GM18858 (cell line): ENCODE results near the gene EPS8L3.
"Not testable (repeated sequence)": the region's sequence is repeated elsewhere in the genome, so short reads cannot be mapped to it uniquely, and the experiment has no call there.

Source experiments
- ATAC-seq: cut with Tn5 transposase; IDR thresholded peaks from one replicate; pipeline ENCODE4 v1.9.1; 2021; ENCODE audit not compliant: unreplicated experiment

Gene EPS8L3, protein sequence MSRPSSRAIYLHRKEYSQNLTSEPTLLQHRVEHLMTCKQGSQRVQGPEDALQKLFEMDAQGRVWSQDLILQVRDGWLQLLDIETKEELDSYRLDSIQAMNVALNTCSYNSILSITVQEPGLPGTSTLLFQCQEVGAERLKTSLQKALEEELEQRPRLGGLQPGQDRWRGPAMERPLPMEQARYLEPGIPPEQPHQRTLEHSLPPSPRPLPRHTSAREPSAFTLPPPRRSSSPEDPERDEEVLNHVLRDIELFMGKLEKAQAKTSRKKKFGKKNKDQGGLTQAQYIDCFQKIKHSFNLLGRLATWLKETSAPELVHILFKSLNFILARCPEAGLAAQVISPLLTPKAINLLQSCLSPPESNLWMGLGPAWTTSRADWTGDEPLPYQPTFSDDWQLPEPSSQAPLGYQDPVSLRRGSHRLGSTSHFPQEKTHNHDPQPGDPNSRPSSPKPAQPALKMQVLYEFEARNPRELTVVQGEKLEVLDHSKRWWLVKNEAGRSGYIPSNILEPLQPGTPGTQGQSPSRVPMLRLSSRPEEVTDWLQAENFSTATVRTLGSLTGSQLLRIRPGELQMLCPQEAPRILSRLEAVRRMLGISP

DNA sequence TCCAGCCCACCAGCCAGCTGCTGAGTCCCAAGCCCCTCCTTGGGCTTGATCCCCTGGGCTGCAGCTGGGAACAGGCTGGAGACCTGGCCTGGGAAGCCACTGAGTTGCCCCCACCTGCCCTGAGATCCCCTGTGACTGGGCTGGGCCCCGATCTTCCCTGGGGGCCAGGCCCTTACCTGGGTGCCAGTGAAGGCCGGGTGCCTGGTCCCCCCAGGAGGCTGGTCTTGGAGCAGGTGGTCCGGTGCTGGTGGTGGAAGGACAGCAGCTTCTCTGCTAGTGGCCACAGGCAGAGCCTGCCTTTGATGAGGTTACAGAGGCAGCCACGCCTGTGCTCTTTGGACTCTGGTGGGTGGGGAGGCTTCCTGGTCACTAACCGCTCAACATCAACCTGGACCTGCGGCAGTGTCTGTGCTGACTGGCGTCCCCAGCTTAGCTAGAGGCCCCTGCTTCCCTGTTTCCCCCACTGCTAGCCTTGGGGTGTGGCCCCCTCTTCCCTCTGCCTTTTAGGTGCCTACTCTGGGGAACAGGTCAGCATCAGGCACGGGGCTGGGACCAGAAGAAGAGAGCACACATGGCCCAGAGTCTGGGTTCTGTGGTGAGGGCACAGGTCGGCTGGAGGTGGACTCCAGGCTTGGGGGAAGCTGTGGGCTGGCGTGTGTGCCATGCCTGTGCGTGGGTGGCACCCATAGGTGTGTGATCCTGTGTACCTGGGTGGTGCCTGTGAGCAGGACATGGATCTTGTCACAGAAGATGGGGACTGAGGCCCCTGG, at the start of gene EPS8L3:
EPS8L3 (minus strand) TSS at position 278 of the 770 bp plus-strand sequence. CDS start 2,174 bp downstream, outside the sequence.
- ATAC-seq = no peak

DNA sequence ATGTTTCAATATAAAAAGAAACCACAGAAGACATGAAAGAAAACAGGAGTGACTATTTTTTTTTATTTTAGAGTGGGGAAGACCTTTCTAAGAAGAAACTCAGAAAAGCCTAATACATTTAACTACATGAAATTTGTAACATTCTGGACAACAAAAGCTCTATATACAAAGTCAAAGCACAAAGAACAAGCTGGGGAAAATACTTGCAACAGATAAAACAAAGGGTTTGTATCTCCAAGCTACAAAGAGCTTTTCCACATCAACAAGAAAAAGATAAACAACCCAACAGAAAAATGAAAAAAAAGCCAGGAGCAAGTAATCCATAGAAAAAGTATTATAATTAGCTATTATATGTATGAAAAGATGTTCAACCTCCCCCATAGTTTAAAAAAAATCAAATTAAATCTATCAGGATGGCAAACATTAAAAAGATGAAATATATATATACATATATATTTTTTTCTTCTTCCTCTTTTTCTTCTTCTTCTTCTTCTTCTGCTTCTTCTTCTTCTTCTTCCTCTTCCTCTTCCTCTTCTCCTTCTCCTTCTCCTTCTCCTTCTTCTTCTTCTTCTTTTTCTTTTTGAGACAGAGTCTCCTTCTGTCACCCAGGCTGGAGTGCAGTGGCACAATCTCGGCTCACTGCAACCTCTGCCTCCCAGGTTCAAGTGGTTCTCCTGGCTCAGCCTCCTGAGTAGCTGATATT, 49.1 kb upstream of the EPS8L3 start:
- no peak for ATAC-seq

DNA sequence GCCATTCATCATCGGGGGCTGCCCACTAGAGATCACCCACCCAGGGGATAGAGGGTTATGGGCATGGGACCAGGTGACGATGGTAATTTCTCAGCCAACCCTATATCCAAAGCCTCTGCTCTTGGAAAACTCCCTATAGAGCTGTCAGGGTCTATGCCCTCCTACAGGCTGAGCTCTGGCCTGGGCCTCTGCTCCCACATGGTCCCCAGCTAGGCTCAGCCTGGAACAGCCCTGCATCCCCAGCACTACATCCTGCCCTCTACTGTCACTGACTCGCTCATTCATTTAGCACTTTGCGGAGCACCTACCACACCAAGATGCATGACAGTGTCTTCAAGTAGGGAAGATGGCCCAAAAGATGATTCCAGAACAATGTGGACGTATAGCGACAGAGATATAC, 45.0 kb upstream of the EPS8L3 start:
- ATAC-seq = no peak

DNA sequence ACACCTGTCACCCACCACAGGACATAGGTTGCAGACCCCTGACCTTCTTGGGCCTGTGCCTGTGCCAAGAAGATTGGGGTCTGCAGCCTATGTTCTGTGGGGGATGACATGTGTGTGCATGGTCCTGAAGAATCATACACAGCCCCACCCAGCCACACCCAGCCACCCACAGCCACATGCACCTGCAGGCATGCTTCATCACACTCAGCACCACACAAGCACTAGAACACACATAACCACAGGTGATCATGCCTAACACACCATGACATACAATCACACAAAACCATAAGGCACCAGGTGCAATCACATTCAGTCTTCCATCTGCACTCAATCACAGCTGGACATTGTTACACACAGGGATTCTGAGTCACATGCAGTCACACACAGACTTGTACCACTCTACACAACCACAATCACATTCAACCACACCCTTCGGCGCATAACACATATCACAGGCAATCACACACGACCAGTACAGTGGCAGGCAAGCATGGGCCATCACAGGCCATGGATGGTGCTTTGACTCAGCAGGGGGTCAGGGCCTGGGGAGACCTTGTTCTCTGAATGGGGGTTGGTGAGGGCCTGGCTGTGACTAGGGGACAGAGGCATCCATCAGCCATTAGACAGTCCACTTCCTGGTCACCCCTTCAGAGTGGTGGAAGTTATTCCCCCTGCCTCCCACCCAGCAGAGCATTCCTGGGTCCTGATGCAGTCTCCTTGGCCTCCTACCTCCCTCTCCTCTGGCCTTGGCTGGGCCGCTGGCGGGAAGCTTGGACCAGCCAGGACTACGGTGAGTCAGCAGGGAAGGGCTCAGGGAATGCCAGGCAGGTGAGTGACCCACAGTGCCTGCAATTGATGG, 44.3 kb upstream of the EPS8L3 start:
- ATAC-seq = no peak

DNA sequence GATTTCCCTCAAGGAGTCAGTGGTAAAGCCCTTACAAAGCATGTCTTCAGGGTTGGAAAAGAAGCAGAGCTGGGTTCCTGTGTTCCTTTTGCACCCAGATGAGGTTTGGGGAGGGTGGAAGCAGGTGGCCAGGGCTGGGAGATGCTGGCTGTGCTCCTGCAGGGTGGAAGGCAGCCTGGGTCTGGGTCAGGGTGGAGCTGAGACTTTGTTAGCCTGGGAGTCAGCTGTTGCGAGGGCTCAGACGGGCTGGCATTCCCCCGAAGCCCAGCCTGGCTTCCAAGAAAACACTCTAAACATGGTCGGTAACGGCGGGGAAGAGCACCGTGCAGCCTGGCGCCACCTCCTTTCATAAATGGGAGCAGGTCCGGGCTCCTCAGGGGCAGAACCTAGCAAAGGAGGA, 43.7 kb upstream of the EPS8L3 start:
- ATAC-seq = no peak

DNA sequence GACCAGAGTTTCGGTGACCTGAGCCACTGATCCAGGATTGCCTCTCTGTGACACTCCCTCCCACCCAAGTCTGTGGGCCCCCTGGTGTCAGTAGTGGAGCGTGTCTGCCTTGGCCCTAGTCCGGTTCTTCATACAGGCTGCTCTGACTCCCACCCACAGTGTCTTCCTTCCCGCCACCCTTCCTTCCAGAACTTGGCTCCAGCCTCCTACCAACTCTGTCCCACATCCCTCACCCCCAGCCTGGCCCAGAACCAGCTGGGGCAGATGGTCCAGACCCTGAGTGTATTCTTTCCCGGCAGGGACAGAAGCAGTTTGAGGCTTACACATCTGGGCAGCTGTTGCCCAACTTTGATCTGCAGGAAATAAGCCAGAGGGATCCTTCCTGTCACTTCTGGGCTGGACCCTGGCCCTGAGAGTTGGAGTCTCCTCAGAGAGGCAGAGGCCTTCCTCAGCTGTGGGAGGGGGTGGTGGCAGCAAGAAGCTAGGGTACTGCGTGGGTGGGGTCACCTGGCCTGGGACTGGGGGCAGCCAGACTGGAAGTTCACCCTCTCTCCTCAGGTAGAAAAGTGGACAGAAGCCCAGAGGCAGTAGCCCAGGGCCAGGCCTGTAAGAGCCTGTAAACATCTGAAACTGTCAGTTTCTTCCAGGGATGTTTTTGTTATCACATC, 43.1 kb upstream of the EPS8L3 start:
- ATAC-seq = no peak

DNA sequence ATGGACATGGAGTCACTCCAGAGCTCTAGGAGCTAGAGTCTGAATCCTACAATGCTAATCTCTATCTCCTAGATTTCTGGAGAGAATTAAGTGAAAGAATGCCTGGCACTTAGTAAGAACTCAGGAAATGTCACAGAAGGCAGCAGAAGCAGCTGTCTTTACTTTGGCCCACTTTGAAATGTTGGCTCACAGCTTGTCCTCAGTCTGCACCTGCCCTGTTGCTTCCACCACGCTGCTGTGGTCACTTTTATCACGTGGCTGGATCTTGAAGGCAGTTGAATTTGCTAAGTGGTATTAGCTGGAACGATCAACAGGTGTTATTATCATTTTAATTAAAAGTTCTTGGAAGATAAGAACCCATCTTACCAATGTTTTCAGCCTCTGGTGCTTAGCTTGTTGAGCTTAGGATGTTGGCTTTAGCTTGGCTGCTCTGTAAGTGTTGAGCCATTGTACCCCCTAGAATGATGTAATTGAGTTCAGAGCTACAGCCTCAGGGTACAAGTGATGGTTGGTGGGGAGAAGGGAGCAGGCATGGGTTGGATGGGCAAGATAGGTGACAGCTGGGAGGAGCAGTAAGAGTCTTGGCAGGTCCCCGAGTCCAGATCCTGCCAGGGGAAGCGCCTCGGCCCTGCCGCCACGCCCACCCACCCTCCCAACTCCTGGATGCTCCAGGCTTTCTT, 41.9 kb upstream of the EPS8L3 start:
- ATAC-seq = no peak

DNA sequence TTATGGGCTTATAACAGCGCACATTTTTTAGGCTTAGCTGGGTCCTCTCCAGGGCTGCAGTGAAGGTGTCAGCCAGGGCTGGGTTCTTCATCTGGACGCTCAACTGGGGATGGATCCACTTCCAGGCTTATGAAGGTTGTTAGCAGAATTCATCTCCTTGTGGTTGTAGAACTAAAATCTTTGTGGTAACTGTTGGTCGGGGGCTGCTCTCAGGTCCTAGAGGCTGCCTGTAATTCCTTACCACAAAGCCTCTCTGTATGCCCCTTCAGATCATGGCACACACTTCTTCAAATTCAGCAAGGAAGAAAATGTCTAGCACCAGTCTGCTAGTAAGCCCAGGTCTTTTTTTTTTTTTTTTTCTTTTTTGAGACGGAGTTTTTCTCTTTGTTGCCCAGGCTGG, 40.9 kb upstream of the EPS8L3 start:
- no peak for ATAC-seq

DNA sequence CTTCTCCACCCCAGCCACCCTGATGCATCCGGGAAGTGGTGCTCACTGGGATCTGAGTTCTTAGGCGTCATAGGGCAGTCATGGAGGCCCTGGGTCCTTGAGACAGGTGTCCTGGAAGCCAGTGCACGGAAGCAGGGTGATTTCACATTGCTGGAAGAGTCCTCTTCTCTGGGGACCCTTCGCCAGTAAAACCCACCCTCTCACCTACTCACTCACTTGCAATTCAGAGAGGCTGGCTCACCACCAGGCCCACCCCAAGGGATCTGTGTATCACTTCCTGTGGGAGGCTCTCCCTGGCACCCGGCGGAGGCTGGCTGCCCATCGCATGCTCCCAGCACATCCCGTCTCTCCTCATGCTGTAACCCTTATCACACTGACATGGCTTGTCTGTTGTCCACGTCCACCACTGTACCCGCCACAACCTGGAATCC, 40.2 kb upstream of the EPS8L3 start:
- no peak for ATAC-seq

DNA sequence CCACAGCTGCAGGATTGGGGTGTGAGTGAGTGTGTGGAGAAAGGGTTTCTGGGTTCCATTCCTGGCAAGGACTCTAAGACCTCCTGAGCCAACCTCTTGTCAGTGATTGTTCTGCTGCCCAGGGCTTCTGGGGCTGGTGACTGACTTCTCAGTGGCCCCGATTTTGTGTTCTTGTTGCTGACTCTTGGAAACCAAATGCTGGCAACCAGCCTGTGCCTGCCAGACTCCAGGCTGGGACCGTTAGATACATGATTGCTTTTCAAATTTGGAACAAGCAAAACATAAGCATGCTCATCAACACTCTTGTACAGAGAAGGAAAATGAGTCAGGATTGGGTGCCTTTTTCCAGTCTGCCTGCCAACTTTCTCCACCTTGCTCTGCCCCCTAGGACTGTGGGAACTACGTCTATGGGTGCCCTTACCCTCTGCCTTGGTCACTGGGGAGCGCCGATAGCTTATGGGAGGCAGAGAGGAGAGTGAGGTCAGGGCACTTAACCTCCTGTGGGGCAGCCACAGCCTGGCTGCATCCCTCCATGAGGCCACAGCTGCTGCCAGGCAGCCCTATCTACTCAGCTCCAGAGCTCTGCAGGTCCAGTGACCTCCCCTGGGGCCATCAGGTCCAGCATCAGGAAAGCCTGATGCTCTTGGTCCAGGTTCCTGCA, 39.3 kb upstream of the EPS8L3 start:
- no peak for ATAC-seq

DNA sequence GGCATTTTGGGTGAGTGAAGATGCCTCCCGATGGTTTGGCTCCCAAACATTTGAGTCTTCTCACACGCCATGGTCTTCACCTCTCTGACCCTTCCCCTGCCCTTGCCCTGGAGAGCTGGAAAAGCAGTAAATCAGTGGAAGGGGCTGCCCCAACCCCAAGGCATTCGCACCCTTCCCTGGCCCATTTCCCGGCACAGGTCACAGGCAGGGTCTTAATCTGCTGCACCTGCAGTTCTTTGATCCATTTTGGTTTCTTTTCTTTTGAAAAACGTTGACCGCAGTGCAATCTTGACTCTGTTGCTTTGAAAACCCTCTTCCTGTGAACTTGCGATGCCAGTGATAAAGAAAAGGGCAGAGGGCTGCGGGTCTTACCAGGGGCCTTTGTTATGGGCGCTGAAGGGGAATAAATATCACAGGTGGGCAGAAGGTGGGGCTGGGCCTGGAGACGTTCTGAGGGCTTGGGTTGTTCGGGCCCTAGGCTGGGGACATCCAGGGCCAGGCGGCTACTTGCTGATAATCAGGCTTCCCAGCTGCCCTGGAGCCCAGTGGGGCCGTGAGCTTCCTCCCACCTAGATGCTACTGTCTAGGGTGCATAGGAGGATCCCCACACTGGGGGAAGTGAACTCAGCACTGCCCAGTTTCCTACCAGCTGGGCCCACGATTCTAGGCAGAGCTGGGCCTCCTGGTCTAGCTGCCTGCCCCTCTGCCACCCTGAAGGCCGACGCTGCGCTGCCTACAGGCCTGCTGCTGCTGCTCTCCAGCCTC, 38.6 kb upstream of the EPS8L3 start:
- no peak for ATAC-seq

DNA sequence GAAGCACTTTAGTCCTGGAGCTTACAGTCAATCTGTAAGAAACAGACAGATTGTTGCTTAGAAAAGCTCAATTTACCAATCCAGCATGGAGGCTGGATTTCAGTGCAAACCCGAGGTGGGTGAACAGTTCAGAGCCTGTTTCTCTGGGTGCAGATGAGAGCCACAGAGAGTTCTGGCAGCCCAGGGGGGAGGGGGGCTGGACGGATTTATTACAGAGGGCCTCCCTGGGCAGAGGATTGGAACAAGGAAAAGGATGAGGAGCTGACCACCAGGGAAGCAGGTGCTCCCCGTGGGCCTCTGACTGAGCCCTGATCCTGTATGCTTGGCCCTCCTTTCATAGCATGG, 38.0 kb upstream of the EPS8L3 start:
- no peak for ATAC-seq

DNA sequence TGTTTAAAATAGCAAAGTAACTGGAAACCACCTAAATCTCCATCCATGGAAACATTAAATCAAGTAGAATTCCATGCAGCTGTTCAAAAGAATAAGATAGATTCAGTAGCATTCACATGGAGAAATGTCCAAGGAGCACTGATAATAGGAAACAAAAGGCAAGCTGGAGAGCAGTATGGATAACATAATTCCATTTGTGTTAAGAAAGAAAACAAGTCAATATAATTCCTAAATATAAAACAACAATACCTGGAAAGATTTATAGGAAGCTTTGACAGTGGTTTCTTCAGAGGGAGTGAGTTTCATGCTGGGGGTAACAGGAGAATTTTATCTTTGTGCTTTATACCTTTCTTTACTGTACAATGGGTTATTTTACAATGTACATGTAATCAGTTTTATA, 36.6 kb upstream of the EPS8L3 start:
- no peak for ATAC-seq

DNA sequence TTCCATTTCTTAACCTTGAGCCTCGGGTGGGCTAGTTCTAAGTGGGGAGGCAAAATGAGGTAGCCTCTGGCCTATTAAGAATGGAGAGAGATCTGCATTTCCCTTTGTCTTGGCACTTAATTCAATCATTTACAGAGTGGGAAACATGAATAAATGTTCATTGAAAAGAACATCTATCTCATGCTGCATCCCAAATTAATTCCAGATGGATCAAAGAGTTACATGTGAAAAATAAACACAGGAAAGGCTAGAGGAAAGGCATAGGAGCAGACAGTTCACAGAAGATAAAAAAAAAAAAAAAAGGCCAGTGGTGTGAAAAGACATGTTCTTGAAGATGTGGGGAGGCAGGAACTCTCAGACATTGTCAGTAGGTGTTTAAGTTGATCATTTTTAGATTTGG, 35.7 kb upstream of the EPS8L3 start:
- no peak for ATAC-seq

DNA sequence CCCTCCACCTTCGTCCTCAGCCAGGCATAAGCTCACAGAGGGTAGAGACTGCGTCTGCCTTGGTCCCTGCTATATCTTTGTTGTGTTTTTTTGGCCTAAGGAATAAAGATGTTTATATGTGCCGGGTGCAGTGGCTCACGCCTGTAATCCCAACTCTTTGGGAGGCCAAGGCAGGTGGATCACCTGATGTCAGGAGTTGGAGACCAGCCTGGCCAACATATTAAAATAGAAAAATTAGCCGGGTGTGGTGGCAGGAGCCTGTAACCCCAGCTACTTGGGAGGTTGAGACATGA, 33.5 kb upstream of the EPS8L3 start:
- ATAC-seq = not testable (repeated sequence)

DNA sequence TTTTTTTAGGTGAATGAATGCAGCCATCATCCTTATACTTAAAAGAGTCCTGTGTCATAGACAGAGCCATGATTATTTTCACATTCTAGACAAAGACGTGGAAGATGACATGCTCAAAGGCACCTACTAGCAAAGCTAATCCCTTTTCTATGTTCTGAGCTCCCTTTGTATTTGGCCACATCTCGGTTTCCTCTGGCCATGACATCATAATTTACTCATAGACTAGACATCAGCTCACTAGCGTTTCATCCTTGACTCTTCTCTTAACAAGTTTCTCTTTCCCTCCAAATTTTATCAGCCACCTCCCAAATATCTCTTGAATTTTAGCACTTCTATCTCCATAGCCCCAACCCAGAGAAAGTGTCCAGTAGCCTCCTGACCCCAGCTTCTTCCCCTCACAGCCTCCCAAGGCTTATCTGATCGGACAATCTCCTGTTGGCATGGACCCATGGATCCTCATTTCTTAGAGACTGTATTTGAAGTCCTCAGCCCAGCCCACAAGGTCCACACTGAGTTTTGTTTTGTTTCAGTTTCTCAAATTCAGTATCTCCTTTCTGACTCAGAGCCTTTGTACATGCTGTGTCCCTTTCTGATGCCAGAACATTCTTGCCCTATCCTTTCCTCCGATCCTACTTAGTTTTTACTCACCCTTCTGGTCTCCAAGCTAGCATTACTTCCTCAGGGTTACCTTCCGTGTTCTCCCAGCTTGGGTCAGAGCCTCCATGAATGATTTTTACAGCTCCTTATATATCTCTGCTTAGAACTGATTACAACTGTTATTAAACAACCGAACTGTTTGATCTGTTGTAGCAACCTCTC, 33.0 kb upstream of the EPS8L3 start:
- no peak for ATAC-seq

DNA sequence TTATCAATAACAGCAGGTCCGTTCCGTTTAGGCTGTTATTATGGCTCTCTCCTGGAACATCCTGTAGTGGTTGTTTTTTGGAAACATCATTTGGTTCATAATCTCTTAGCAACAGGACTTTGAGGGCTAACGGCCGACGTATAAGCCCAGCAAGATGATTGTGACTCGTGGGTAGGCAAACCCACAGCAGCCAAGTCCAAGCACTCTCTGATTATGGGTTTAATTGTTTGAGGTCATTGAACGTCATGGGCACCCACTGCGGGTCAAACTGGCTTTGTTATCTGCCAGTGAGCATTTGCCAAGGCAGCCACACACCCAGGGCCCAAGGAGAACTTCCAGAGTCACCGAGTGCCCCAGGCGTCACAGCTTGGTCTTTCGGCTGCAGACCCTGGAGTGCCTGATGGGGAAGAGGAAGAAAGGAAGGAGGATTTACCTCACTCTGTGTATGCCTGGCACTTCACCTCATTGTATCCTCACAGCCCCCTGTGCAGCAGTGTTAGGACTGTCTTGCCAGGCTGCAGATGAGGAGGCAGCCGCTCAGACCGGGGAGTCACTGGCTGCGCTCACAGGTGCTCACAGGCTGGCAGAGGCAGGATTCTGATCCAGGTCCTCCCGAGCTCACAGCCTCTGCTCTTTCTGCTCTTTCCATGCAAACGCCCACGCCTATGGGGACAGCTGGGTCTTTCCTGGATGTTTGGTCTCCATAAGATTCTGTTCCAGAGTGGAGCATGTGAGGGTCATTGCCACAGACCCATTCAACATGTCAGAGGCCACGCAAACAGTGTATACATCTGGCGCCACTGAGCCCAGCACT, 30.8 kb upstream of the EPS8L3 start:
- no peak for ATAC-seq
